DMS53 treated with DMSO at 0.1 percent for 48 hours (cell line): ENCODE data around the gene GRM8.

Experiments used
- DNase-seq: peaks from one replicate; lab custom pipeline; 2025; ENCODE audit not compliant: unreplicated experiment; lab: John Stamatoyannopoulos, UW

Gene GRM8

DNA sequence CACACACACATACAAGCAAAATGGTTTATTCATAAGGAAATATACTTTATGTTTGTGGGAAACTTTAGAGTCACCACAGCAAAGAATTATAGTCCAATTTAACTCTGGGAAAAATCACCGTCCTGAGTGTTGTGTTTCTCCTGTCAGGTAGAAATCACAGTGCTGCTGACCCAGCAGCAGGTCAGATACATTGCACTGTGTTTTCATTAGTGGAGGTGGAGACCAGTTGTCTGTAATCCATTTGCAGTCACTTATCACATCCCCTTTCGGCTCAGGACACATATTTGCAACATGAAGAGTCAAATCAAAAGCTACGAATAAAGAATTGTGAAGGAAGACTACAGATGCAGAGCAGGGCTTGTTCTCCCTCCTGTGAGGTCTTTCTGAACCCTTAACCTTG lies 799.6 kb downstream of the GRM8 start:
- DNase-seq = no peak

- DNase-seq = no peak
Measured at GRCh38 chr7:126450269-126450671, 802.5 kb downstream of the GRM8 start.

GRCh38 chr7:126449611-126450268 lies 803.0 kb downstream of the GRM8 start:
- DNase-seq = no peak

DNA sequence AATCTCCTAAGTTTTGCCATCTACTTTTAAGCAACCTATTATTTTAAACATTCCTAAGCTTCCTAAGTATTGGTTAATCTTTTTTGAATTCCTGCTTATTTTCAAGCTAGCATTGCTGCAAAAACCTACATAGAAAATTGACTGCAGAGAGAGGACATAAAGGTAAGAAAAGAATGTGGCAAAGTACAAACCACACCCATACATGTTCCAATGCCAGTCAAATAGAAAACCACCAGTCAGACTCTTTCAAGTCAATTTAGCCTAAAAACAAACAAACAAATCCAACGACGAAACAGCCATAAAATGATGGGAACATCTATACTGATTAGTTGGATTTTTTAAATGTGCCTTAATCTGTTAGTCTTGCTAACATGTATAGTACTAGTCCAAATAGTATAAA lies 804.8 kb downstream of the GRM8 start:
- DNase-seq = no peak

GRCh38 chr7:126445991-126446390 lies 806.8 kb downstream of the GRM8 start:
- DNase-seq = no peak

DNA sequence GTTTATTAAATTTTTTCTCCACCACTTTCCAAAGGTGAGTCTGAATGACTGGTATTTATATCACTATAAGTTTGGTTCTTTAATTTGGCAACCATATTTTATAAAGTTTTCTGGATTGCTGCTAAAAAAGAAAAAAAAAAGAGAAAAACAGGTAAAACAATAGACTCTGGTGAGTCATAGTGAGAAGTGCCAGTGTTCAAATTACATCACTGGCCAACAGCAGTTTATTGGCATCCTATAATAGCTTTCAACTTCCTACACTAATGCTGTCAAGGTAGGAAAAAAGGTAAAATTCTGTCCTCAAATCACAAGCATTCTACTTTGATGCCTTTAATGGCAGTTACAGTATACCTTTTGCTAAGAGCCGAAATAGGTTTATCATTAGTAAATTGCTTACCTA lies 808.8 kb downstream of the GRM8 start:
- peak; percentile 43 for DNase-seq

- no peak for DNase-seq
Measured at GRCh38 chr7:126442908-126443307, 809.8 kb downstream of the GRM8 start.

- no peak for DNase-seq
Measured at GRCh38 chr7:126441745-126442144, 811.0 kb downstream of the GRM8 start.

DNA sequence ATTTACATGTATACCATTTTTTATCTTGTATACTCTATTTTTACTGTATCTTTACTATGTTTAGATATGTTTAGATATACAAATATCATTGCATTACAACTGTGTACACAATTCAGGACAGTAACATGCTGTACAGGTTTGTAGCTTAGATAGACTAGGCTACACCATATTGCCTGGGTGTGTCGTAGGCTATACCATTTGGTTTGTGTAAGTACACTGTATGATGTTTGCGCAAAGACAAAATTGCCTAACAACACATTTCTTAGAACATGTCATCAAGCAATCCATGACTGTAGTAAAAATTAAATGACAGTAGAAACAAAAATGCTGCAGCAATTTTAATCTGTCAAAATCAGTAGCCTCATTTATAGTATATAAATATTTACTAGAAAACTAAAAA lies 812.2 kb downstream of the GRM8 start:
- DNase-seq = no peak

- no peak for DNase-seq
Measured at GRCh38 chr7:126436213-126436868, 816.4 kb downstream of the GRM8 start.

- DNase-seq = no peak
Measured at GRCh38 chr7:126426652-126427051, 826.1 kb downstream of the GRM8 start.

GRCh38 chr7:126424985-126425384 lies 827.8 kb downstream of the GRM8 start:
- DNase-seq = no peak

DNA sequence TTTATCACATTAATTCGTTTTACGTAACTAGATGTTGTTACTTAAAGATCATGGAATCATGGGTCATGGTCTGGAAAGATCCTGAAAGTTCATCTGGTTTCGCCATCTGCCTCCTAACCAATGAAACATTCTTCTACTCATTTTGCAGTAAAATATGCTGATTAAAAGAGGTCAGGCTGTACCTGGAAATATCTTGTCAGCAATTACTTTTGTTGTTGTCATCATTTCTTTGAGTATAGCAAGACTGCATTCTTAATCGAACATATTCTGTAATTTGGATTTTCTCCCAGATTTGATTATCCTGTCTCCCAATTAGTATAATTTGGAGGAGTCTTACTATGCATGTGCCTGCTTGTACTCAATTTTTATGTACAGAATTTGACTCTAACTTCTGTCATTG lies 833.7 kb downstream of the GRM8 start:
- no peak for DNase-seq

DNA sequence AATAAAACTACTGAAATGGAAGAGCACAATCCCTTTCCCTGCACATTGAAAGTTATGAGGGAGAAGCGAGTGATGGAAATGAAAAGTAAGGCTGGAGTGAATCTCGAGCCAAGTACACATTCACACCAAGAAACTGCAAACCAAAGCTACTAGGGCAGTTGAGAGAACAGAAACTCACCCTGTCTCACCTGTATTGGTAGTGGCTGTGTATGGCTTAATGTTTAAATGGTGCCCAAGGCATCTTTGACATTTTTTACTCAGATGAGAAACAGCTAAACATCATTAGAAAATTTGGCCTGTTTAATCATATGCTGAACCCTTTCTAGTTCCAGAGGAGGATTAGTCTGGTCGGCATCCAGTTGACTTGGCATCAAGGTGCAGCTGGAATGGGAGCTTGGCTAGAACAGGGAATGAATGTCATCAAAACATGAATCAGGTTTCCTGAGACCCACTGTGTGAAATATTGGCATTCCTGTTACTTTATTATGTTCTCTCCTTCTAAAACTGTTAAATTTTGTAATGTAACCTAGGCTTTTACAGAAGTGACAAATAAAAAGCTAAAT lies 840.8 kb downstream of the GRM8 start:
- DNase-seq = no peak

- no peak for DNase-seq
Measured at GRCh38 chr7:126411032-126411820, 841.5 kb downstream of the GRM8 start.

GRCh38 chr7:126403040-126403439 lies 849.7 kb downstream of the GRM8 start:
- DNase-seq = no peak

- DNase-seq = no peak
Measured at GRCh38 chr7:126401918-126402317, 850.8 kb downstream of the GRM8 start.

DNA sequence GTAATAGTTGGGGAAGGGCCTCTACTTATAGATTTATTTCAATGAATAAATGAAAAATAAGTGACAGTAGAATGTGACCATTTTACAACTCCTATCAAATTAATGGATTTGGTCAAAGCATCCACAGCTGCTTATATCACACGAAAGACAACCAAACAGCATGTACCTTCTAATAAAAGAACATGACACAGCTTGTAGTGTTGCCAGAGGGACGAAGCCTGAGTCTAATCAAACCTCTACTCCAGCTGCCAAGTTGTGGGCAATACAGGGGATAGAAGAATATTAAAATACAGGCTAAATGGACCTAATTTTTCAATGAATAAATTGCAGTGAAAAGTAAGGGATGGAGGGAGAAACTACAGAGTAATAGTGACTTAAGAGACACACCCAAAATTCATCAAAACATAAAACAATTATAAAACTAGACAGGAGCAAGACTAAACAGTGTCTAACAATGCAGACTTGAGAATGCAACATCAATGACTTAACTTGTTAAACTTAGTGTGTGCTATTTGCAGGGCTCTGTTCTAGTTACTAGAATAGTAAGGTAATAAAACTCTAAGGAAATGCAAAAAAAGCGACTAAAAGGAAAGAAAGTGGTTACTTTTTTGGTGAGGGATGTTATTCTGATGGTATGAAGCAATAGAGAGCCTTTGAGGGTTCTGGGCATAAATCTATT lies 853.8 kb downstream of the GRM8 start:
- DNase-seq = no peak

DNA sequence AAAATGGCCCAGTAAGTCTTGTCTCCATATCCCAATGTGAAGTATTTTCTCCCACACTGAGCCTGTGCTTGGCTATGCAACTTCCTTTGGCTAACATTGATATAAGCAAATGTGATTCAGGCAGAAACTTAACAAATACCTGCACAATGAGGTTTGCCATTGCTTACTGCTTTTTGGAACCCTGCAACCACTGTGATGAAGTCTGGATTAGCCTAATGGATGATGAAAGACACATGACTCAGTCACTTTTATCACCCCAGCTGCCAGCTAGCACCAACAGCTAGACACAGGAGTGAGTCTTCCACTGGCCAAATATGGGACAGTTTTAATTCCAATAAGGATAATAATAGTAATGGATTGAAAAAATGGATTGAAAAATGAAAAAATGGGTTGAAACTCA lies 854.5 kb downstream of the GRM8 start:
- no peak for DNase-seq

GRCh38 chr7:126394406-126394805 lies 858.3 kb downstream of the GRM8 start:
- no peak for DNase-seq
